GM21515 (cell line): ENCODE measurements around the gene CD27.
"Not testable (repeated sequence)": the region's sequence is repeated elsewhere in the genome, so short reads cannot be mapped to it uniquely, and the experiment has no call there.

ENCODE experiments used
- ATAC-seq: cut with Tn5 transposase; IDR thresholded peaks from one replicate; pipeline ENCODE4 v1.9.1; 2021; ENCODE audit not compliant: unreplicated experiment

Gene CD27

DNA sequence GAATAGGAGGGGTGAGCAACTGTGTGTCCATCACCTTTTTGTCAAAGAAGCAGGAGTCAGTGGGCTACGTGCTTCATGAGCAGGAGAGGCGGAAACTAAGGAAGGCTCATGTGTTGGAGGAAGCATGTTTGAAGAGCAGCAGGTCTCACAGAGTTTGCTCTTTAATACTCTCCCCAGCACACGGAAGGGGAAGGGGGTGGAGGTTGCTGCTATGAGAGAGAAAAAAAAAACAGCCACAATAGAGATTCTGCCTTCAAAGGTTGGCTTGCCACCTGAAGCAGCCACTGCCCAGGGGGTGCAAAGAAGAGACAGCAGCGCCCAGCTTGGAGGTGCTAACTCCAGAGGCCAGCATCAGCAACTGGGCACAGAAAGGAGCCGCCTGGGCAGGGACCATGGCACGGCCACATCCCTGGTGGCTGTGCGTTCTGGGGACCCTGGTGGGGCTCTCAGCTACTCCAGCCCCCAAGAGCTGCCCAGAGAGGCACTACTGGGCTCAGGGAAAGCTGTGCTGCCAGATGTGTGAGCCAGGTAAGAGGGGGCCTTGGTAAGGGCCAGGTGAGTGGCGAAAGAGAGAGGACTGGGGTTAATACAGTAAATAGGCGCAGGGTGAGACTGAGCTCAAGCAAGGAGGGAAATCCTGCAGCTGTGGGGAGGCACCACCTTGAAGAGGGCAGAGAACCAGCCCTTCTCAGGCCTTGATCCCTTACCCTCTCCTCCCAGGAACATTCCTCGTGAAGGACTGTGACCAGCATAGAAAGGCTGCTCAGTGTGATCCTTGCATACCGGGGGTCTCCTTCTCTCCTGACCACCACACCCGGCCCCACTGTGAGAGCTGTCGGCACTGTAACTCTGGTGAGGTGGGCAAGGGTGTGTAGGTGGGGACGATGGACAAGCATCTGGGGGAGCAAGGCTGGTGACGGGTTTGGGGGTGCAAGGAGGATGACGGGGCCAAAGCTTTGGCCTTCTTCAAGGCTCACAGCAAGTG lies at the start of gene CD27:
TSS of gene CD27 (plus strand) at position 252 of the 985 bp plus-strand sequence. CDS start at position 393, 141 bp downstream.
- ATAC-seq, result no peak

DNA sequence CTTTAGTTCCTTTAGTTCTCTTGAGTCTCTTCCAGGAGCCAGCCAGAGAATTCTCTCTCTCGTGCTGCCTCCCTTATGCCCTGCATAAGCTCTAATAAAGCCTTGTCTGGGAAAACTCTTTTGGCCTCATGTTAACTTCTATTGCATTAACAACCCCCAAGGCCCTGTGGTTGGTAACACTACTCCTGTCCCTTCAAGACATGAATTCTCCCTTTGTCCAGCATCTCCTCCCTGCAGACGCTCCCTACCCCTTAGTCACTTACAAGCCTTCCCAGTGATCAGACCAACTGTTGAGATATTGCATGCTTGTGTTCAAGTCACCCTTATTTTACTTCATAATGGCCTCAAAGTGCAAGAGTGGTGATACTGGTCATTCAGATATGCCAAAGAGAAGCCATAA lies 48.7 kb upstream of the CD27 start:
- ATAC-seq, result no peak

DNA sequence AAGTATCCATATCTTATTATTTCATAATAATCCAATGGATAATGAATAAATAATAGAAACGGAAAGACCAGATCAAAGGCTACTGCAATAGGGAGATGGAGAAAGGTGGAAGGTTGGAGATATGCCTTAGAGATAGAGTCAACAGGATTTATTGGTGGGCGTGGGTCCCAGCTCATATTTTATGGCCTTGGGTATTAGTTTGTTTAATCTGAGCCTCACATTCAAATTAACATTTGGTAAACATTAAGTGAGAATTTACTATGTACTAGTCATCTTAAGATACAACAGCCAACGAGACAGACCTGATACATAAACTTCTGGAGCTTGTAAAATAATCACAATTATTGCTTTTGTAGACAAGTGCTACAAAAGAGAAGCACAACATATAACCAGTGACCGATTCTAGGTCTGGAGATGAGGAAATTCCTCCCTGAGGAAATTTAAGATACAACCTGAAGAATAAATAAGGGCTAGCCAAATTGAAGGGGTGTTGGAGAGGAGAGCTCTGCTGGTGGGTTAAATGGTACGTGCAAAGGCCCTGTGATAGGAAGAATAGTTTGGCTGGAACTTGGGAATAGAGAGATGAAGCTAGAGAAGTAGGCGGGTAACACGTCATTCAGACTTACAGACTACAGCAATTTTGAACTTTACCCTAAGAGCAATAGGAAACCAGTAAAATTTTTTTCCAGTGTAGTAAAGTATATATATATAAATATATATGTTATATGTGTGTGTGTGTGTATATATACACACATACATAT lies 44.7 kb upstream of the CD27 start:
- no peak for ATAC-seq

DNA sequence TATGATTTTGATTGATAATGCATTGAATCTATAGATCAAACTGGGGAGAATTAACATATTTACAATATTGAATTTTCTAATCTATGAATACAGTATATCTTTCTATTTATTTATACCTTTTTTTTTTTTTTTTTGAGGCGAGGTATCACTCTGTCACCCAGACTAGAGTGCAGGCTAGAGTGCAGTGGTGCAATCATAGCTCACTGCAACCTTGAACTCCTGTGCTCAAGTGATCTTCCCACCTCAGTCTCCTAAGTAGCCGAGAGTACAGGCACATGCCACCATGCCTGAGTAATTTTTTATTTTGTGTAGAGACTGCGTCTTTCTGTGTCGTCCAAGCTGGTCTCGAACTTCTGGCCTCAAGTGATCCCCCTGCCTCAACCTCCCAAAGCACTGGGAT lies 40.4 kb upstream of the CD27 start:
- no peak for ATAC-seq

DNA sequence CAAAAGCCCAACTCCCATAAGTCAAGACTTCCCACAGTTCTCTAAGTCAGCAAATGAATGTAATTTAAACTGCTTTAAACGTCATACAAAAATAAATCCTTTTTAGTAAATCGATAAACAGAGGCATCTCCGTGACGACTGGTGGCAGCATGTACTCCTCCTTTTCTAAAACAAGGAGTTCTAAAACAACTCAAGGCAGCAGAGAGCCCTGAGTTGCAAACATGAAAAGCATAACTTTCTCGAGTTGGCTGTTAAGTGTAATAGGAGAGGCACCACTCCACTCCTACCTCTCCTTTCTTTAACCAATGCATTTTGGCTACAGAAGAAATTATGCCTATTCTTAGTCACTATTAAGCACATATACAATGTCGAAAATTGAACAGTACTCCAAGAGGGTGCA lies 38.8 kb upstream of the CD27 start:
- ATAC-seq, result no peak

DNA sequence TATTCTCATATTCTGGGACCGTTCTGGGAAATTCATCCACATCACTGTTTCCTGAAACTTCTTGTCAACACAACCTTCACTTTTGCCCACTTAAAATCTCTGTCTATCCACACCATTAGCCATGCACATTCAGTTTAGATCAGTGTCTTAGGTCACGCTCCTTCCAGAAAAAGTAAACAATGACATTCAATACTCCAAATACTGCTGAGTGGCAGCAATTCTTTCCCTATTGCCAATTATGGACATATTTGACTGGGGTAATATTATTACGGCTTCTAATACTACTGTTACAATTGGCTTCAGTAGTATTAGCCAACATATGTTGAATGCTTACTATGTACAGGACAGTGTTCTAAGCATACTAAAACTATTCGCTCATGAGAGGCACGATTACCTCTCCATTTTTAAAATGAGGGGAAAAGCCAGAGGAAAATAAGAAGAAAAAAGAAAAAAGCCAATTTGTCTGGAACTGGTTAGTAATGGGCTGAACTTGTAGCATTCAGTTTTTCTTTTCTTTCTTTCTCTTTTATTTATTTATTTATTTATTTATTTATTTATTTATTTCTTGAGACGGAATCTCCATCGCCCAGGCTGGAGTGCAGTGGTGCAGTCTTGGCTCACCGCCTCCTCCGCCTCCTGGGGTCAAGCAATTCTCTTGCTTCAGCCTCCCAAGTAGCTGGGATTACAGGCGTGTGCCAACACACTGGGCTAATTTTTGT lies 37.4 kb upstream of the CD27 start:
- ATAC-seq, result no peak

DNA sequence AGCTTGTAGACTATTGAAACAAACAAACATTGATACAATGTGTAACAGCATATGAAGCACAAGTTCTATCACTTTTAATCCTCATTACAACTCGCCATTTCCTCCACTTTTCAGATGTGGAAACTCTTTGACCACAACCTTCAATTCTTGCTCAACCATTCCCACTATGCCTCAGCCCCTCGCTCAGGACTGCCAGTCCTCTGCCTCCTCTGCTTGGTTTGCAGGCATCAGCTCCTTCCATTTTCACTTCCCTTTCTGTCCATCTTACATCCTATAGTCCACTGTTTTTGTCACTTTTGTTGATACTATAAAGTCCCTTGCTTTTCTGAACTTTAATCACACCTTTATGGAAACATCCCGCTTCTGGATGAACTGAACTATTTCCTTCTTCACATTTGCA lies 28.2 kb upstream of the CD27 start:
- no peak for ATAC-seq

DNA sequence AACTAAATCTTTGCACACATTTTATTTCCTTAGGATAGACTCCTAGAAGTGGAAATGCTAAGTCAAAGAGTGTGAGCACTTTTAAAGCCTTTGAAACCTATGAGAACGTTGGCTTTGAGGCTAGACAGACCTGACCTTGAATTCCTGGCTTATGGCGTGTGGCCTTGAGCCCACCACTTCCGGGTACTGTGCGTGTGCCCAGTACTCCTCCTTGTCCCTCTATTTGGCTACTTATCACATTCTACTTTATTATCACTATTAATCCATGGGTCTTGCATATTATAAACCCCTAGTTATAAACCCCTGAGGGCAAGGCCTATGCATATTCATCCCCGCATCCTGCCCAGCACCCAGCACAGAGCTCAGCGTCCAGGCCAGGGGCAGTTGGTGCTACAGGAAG lies 26.0 kb upstream of the CD27 start:
- no peak for ATAC-seq

DNA sequence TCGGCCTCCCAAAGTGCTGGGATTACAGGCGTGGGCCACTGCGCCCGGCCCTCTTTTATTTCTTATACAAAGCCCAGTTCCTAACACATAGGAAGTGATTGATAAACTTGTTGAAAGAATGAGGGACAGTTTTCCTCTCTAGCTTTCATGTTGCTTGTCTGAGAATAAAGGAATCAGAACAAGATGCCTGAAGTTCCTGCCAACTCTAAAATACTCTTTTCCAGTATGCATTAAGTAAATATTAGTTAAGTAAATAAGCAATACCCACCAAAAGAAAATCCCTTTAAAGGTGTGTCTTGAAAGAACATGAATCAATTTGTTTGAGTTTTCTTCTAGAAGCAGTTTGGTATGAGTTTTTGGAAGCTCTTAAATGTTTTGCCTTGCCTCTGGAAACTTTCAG lies 24.4 kb upstream of the CD27 start:
- no peak for ATAC-seq

DNA sequence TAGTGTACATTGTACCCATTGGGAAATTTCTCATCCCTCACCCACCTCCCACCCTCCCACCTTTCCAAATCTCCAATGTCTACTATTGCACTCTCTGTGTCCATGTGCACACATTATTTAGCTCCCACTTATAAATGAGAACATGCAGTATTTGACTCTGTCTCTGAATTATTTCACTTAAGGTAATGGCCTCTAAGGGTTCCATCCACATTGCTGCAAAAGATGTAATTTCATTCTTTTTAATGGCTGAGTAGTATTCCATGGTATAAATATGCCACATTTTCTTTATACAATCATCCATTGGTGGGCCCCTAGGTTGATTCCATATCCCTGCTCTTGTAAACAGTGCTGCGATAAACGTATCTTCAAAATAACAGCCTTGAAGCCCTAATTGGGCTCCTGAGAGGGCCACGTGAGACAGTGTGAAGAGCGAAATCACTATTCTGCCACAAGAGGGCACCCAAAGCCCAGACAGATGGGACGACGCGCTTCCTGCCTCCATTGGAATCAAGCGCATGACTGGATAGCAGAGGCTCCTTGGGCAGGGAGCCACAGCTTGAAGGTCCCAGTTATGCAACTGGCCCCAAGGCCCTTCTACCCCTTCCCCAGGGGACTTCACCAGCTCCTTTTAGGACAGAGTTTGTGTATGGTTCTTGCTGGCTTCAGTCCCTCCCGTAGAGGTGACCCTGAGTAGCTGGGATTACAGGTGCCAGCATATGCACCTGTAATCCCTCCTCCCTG lies 21.3 kb upstream of the CD27 start:
- ATAC-seq, result peak; percentile 48

DNA sequence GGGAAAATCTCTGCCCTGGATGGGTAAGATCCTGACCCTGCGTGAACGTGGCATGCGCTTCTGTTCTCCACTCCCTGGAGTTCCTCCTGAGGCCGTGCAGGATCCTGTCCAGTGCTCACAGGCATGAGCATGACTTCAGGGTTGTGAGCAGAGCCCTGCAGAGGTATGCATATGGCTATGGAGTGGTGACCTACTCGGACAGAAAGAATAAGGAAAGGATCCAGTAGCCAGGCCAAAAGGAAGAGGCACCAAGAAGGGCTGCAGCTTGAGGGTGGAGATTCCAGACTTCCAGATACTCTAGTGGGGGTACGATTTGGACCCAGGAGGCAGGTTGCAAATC lies 20.8 kb upstream of the CD27 start:
- no peak for ATAC-seq

DNA sequence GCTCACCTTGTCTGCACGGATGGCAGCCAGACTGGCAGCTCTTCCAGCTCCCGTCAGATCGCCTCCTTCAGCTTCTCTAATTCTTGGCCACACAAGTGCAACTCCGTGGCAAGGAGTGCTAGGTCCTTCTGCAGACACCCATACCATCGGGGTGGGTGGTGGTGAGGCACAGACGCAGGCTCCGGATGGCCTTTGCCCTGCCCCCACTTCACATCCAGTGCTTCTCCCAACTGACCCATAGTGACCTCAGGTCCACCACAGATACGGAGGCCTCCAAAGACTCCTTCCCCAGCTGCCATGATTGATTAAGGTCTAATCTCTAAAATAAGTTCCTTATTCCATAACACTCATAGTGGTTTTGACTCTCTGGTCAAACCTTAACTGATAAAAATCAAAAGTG lies 19.9 kb upstream of the CD27 start:
- no peak for ATAC-seq

DNA sequence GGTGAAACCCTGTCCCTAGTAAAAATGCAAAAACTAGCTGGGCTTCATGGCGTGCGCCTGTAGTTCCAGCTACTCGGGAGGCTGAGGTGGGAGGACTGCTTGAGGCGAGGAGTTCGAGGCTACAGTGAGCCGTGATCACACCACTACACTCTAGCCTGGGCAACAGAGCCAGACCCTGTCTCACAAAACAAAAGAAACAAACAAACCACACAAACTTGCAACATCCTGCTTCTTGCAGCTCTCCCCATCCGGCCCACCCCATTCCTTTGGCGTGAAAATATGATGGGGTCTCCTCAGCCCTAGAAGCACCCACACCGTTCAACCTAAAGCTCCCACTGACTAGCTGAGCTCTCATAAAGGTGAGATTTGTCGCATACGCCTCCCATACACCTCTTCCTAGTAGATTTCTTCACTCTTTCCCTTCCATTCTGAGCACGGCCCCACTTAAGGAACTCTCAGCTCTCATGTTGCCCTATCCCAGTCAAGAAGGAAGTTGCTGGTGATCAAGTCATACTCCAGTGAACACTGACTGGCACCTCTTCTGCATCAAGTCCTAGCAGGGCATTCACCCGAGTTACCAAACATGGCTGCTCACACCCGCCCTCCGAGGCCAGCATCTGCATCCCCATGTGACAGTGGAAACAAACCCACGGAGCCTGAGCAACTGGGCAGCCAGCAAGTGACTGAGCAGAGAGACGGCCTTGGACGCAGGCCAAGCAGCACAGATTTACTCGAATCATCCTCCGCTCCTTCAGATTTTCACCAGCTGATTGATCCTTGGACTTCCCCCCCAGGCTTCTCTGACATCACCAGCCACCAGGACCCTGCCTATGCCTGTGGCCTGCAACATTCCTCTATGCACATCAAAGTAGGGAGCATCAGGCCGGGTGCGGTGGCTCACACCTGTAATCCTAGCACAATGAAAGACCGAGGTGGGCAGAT lies 18.9 kb upstream of the CD27 start:
- no peak for ATAC-seq

DNA sequence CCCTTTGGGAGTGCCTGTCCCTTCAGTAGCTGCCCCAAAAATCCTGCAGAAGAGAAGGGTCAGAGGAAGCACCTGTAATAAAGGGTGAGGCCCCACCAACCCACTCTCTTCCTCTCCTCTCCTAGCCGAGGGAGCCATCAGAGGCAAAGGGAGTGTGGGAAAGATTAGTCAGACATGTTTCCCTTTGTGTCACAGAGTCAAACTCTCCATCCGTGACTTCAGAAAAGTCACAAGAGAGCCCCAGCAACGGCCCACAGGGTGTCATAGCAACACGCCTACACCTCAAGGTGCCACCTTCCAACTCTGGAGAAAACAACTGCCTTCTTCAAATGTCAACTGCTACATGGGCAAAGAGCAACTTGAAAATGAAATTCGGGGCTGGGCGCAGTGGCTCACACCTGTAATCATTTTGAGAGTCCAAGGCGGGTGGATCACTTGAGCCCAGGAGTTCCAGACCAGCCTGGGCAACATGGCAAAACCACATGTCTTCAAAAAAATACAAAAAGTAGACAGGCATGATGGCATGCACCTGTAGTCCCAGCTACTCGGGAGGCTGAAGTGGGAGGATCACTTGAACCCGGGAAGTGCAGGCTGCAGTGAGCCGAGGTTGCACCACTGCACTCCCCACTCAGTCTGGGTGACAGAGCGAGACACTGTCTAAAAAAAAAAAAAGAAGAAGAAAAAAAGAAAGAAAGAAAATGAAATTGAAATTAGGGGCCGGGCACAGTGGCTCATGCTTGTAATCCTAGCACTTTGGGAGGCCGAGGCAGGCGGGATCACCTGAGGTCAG lies 17.7 kb upstream of the CD27 start:
- peak; percentile 43 for ATAC-seq

DNA sequence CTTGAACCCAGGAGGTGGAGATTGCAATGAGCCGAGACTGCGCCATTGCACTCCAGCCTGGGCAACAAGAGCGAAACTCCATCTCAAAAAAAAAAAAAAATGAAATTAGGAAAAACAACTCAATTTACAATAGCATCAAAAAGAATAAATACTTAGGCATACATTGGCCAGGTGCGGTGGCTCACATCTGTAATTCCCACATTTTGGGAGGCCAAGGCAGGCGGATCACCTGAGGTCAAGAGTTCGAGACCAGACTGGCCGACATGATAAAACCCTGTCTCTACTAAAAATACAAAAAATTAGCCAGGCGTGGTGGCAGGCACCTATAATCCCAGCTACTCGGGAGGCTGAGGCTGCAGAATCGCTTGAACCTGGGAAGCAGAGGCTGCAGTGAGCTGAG lies 17.0 kb upstream of the CD27 start:
- not testable (repeated sequence) for ATAC-seq

DNA sequence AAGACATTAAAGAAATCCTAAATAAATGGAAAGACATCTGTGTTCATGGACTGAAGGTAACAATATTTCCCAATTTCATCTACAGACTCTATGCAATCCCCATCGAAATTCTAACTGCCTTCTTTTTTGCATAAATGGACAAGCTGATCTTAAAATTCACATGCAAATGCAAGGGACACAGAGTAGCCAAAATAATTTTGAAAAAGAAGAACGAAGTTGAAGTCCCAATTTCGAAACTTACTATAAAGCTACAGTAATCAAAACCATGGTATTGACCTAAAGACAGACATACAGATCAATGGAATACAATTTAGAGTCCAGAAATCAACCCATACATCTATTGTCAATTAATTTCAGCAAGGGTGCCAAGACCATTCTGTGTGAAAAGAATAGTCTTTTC lies 16.4 kb upstream of the CD27 start:
- no peak for ATAC-seq

DNA sequence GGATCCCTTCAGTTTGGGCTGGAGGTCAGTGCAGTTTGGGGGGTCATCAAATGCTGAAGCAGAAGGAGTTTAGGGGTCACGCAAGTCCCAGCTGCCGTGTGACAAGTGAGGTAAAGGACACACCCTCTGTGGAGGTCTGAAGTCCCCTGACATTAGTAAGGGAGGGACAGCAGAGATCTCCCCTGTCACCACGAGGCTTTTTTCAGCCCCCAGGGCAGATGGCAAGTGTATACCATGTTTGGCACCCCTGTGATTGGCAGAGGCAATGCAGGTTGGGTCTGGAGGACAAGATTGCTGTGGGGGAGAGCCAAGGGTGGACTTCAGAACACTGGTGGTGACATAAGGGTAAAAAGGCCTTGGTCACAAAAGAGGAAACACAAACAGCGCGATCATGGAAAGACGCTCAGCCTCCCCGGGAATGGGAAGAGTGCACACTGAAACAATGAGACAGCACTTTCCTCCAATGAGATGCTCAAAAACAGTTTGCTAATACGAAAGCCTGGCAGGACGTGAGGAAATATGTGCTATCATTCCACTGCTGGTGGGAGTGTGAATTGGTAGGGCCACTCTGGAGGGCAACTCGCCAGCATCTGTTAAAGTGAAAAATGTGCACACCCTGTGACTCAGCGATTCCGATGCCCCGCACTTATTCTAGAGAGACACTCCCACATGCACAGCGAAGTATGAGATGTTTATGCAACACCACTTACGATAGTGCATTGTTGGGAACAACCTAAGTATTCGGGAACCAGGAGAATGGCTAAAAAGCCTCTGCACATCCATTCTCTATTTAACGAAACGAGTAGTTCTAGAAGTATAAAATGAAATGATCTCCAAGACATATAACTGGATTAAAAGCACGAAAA lies 14.4 kb upstream of the CD27 start:
- ATAC-seq, result no peak

DNA sequence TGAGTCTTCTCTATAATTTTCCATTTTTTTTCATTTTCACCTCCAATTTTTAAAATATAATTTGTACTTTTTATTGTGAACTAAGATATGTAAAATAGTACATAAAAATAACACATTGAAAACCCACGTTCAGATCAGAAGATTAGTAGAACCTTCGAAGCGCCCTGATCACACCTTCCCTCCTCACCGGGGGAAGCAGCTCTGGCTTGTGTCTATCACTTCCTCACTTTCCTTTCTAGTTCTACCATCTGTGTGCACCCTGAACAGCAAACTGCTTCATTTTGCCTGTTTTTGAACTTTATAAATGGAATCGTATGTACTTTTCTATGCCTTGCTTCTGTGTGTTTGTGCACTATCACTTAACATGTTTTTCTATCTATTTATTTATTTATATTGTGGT lies 11.8 kb upstream of the CD27 start:
- no peak for ATAC-seq
